NK-92 (cell line): ENCODE data around the gene NRG3.

Experiments used
- DNase-seq: peaks from one replicate; lab custom pipeline; 2025; ENCODE audit not compliant: unreplicated experiment; lab: John Stamatoyannopoulos, UW

The NRG3 gene

DNA sequence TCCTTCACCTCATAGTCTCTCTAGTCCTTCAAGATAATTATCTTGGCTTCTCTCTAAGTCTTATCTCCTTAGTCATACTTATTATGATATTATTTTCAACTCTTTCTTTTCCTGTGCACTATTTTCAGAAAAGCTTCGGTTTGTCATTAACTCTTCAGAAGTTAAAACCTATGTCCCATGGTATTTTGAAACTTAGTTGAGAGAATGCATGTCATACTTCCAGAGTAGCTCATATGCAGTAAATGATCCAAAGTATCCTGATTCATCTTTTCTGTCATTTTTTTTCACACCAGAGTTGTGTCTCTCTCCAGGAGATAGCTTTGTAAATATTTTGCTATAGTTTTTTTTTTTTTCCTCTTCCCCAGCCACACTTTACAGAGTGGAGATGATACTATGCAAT lies 1008.6 kb downstream of the NRG3 start:
- no peak for DNase-seq

GRCh38 chr10:82887488-82887887 lies 1012.5 kb downstream of the NRG3 start:
- no peak for DNase-seq

GRCh38 chr10:82888809-82889455 lies 1013.9 kb downstream of the NRG3 start:
- DNase-seq: no peak

- DNase-seq: no peak
Measured at GRCh38 chr10:82889728-82890127, 1014.7 kb downstream of the NRG3 start.

- no peak for DNase-seq
Measured at GRCh38 chr10:82890573-82890972, 1015.6 kb downstream of the NRG3 start.

DNA sequence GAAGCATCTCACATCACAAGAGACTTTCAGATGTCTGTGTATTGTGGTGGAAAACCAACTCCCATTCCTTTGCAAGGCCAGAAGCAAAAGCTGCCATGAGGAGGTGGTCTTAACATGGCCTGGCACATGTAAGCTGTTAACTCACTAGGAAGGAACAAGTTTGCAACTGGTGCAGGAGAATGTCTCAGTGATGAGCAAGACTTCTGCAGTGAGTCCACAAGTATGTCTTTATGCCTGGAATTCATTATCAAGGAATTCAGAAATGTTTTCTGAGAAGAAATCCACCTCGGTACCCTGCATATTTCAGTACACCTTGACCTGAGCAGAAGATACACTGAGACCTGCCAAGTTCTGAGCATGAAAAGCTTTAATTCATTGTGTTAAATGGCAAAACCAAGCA lies 1033.1 kb downstream of the NRG3 start:
- no peak for DNase-seq

DNA sequence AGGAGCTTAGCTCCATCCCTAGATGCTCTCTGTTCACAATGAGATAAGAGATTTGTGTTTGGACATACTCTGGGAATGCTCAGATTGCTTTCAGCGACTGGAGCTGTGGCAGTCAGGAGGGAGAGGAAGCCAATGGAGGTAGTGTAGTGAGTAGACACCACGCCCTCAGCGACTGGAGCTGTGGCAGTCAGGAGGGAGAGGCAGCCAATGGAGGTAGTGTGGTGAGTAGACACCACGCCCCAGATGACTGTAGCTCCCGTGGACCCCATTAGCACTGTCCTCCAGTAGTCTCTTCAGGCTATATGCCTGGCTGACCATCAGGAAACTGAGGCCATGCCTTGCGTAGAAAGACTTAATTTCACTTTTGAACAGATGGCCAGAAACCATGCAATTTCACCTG lies 1033.8 kb downstream of the NRG3 start:
- no peak for DNase-seq

- DNase-seq: no peak
Measured at GRCh38 chr10:82910301-82910700, 1035.3 kb downstream of the NRG3 start.

DNA sequence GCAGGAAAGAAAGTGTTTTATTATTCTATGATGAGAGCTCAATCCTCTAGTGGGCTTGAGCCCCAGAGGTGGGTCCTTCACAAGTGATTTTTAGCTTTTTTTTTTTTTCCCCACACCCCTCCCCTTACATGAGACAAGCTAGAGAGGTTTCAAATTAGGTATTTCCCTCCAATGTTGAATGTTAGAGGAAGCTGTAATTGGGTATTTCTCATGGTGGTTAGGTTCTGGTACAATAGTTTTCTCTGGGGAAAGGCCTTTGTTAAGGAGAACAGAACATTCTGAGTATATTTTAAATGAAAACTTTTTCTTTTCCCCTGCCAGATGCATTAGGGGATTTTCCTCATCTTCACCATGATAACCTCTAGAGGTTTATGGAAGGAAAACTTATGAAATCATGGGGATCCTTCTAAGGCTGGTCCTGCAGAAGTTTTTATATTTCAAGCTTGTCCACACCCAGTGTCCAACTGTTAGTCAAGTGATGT lies 1039.7 kb downstream of the NRG3 start:
- DNase-seq: no peak

GRCh38 chr10:82916941-82917340 lies 1041.9 kb downstream of the NRG3 start:
- DNase-seq: no peak

GRCh38 chr10:82918022-82918421 lies 1043.0 kb downstream of the NRG3 start:
- no peak for DNase-seq

GRCh38 chr10:82922046-82922445 lies 1047.1 kb downstream of the NRG3 start:
- no peak for DNase-seq

DNA sequence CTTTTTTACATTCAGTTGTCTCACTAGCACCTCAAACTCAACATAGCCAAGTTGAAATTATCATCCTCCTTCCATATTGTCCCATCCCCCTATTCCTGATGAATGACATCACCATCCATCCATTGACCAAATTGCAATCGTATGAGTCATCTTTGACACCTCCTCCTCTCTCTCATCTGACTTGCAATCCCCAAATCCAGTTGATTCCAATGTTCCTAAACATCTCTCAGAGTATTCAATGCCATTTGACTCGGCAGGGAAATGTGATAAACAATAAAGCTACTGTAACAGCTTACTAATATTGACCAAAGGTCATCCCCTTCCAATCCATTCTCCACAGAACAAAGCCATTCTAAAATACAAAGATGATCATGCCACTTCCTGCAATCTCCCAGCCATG lies 1047.8 kb downstream of the NRG3 start:
- no peak for DNase-seq

DNA sequence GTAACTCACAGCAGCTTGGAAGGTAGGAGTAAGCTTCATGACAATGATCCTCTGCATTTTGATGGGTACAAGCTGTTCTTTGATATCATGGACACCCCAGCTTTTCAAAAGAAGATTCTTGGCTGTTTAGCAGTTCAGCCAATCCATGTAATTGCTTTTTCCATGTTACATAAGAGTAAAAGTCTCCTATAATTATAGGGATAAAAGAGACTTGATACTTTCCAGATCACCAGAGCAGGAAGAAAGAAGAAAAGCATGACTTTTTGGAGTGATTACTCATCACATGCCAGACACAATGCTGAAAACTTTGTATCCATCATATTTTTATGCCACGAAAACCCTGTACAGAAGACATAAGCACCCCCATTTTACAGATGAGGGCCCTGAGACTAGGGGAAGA lies 1049.7 kb downstream of the NRG3 start:
- no peak for DNase-seq

GRCh38 chr10:82925547-82925946 lies 1050.6 kb downstream of the NRG3 start:
- DNase-seq: no peak

GRCh38 chr10:82932451-82932850 lies 1057.5 kb downstream of the NRG3 start:
- DNase-seq: no peak

GRCh38 chr10:82934429-82934828 lies 1059.4 kb downstream of the NRG3 start:
- DNase-seq: no peak

- DNase-seq: no peak
Measured at GRCh38 chr10:82934947-82935346, 1060.0 kb downstream of the NRG3 start.

GRCh38 chr10:82938331-82938730 lies 1063.3 kb downstream of the NRG3 start:
- DNase-seq: no peak

DNA sequence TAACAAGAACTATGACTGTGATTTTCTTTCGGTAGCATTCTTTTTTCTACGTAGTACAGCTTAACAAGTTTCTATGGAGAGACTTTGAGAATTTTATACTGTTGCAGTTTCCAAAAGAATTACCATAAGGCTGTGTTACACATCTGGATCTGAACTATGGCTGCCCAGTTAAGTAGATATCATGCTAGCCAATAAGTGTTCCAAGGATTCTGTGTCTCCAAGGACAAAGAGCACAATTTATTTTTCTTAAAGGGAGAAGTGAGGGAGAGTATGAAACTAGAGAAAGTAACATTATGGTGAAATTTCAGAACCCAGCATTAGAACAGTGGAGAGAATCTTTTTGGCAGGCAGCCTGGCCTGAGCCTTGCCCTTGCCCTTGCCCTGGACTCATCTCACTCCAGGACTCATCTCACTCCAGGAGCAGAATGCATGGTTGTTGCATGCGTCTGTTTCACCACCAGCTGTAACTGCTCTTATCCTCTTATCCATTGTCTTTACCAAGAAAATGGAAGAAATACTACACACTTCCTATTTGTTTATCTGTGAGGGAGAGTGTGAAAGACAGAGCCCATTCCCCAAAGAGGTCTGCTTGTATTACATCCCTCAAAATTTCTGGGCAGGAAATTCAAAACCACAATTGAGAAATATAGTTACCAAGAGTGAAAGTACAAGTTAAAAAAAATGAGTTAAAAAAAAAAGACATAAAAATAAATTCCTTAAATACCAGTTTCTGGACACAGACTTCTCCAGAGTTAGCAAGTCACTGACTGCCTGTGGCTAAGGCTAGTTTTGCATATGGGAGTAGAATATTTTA lies 1067.5 kb downstream of the NRG3 start:
- DNase-seq: no peak

- no peak for DNase-seq
Measured at GRCh38 chr10:82943142-82943541, 1068.1 kb downstream of the NRG3 start.

DNA sequence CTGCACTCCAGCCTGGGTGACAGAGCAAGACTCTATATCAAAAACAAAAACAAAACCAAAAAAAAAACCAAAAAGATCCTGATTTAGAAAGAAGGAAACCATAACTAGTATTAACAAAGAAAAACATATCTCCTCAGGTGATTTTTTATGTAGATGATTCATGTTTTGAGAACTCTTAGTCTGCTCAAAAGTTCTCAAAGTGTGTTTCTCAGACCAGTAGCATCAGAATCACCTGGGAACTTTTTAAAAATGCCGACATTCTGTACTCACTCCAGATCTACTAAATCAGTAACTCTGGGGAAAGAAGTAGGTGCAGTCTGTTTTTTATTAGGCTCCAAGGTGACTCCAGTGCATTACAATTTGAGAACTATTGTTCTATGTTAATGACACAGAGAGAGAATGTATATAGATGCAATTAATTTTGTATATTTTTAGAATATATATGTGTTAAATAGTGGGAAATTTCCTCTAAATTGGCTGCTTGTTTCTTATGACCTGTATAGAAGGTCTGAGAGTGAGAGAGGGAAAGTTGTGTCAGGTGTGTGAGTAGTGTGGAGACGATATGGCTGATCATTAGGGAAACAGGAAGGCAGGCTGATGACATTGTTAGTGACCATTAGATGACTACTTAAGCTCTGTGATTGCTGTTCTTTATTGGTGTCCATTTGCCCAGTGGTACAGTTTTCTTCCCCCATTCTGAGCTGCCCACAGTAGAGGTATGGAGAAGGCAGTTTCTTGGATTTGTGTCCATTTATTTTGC lies 1075.0 kb downstream of the NRG3 start:
- DNase-seq: no peak
